Breast epithelium (tissue), 4 donors: ENCODE measurements around the gene RBM19. TPM values are rescaled to one million over a fixed set of nuclear protein-coding genes. Genes with fewer than 3 reads are reported as not detected.

Experiments used
- DNase-seq, 2 donors: peaks; one replicate each; pipeline ENCODE4 v3.0.0-alpha.2; 2019; ENCODE audit warnings: low spot score in 2 of 2
- H3K27ac ChIP-seq, 2 donors: fragments of 200-600 bp; sonication (generic) in 1 of 2; one replicate each; pipeline ENCODE4 v1.5.1; 2016 to 2019; ENCODE audit warnings: mild to moderate bottlenecking in 1 of 2
- H3K27me3 ChIP-seq, 2 donors: fragments of 200-600 bp; sonication (generic) in 1 of 2; one replicate each; pipeline versions ENCODE4 v1.5.1 to v1.6.0; 2017 to 2019; ENCODE audit warnings: control low read depth in 1 of 2, mild to moderate bottlenecking in 1 of 2
- H3K36me3 ChIP-seq: fragments of 200-600 bp; one replicate; pipeline ENCODE4 v1.5.1; 2019
- H3K4me1 ChIP-seq, 2 donors: fragments of 200-600 bp; sonication (generic); one replicate each; pipeline ENCODE4 v1.5.1; 2016 to 2019; ENCODE audit warnings: control low read depth in 1 of 2
- H3K4me3 ChIP-seq, 3 donors: fragments of 200-600 bp; sonication (generic); 1 replicate in 2 of 3; 2 replicates in 1 of 3; pipeline ENCODE4 v1.5.1; 2016 to 2019; ENCODE audit warnings: mild to moderate bottlenecking in 3 of 3, moderate library complexity in 2 of 3
- H3K9me3 ChIP-seq, 2 donors: fragments of 200-600 bp; sonication (generic) in 1 of 2; one replicate each; pipeline ENCODE4 v1.5.1; 2016 to 2019; ENCODE audit warnings: control low read depth in 1 of 2
- POLR2A ChIP-seq: fragments of 450-650 bp; IDR thresholded peaks from one replicate; pipeline ENCODE4 v1.6.1; 2016; ENCODE audit warnings: antibody characterized with exemption, mild to moderate bottlenecking, moderate library complexity
- POLR2AphosphoS5 ChIP-seq, 3 donors: sonication (generic); formaldehyde crosslinking; IDR thresholded peaks; one replicate each; pipeline ENCODE4 v1.6.1; 2017; ENCODE audit warnings: antibody characterized with exemption in 3 of 3
- intact Hi-C: fragments of 100-400 bp; cut with DNase I; formaldehyde crosslinking; loops from one replicate; pipeline ENCODE4 v1.15.1; 2023; ENCODE audit warnings: low total_unique reads
- total RNA-seq, 3 donors: library from RNA; depleted of rRNA; stranded (reverse); fragments of >200 nt; gene quantifications; one replicate each; pipeline ENCODE4 v1.1.0, GENCODE V29; 2016
- TF ChIP-seq, protein P1 (sequence below), 3 donors: fragments of 450-650 bp; IDR thresholded peaks; one replicate each; pipeline ENCODE4 v1.5.1; 2016 to 2017; ENCODE audit warnings: antibody characterized with exemption in 3 of 3, mild to moderate bottlenecking in 3 of 3, moderate library complexity in 3 of 3

Gene RBM19
- total RNA-seq, 3 donors from 2014 or later = 28.8 to 43.3 (median 42.6) TPM

DNA sequence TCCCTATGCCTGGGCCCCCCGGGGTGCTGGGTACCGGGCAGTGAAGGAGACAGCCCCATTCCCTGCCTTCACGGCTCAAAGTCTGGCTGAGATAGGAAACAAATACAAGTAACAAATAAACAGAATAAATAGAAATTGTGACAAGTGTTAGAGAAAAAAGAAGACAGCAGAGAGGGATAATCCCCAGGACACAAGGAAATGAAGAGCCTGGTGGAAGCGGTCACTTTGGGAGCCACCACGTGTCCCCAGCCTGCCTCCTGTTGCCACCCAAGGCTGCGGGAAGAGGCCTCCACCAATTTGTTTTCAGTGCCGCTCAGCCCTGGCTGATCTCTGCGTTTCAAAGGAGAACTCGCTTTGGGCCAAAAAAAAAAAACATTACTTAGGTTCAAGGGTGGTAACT, 31.2 kb downstream of the RBM19 start:
- H3K4me1 ChIP-seq = no peaks in the 10 kb centered on the region
- H3K9me3 ChIP-seq = no peaks in the 10 kb centered on the region
- no peaks in the 10 kb centered on the region for H3K27me3 ChIP-seq
- H3K4me3 ChIP-seq = no peak overlapping the region
- DNase-seq = no peak
- intact Hi-C loops = no loop called here
- H3K36me3 ChIP-seq = peaks cover 12% of the 10 kb centered on the region
- H3K27ac ChIP-seq = no peak overlapping the region
- TF ChIP-seq, protein P1, sequence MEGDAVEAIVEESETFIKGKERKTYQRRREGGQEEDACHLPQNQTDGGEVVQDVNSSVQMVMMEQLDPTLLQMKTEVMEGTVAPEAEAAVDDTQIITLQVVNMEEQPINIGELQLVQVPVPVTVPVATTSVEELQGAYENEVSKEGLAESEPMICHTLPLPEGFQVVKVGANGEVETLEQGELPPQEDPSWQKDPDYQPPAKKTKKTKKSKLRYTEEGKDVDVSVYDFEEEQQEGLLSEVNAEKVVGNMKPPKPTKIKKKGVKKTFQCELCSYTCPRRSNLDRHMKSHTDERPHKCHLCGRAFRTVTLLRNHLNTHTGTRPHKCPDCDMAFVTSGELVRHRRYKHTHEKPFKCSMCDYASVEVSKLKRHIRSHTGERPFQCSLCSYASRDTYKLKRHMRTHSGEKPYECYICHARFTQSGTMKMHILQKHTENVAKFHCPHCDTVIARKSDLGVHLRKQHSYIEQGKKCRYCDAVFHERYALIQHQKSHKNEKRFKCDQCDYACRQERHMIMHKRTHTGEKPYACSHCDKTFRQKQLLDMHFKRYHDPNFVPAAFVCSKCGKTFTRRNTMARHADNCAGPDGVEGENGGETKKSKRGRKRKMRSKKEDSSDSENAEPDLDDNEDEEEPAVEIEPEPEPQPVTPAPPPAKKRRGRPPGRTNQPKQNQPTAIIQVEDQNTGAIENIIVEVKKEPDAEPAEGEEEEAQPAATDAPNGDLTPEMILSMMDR (IDR thresholded peaks at IDR 0.05) = no peak
- no peak for TF ChIP-seq POLR2A
- no peak for TF ChIP-seq POLR2AphosphoS5 (IDR thresholded peaks at IDR 0.05)

DNA sequence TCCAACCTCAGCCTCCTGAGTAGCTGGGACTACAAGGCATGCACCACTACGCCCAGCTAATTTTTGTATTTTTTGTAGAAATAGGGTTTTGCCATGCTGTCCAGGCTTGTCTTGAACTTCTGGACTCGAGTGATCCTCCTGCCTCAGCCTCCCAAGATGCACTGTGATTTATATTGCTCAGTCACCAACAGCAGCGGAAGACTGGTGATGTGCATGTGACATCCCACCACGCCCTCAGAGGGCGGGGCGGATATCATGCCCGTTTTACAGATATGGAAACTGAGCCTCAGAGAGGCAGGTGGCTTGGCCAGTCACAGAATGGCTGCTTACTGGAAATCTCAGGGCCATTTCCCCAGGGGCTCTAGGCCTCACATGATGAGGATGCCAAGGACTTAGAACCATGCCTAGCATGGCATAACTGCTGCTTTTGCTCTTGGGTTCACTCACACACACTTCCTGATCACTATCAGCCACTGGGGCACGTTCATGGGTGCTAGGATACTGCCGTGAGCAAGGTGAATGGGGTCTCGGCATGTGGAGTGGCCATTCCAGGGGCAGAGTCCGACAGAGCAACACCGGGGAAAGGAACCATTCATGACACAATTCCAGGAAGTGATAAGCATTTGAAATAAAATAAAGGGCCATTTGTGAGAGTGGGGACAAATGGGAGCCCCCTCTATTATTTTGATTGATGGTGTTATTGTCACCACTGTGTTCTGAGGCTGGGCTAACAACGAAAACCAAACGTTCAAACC, 31.9 kb downstream of the RBM19 start:
- no peak overlapping the region for H3K4me3 ChIP-seq
- H3K9me3 ChIP-seq = no peaks in the 10 kb centered on the region
- DNase-seq = no peak
- H3K36me3 ChIP-seq = peaks cover 9% of the 10 kb centered on the region
- H3K27me3 ChIP-seq = no peaks in the 10 kb centered on the region
- H3K4me1 ChIP-seq = no peaks in the 10 kb centered on the region
- TF ChIP-seq, protein P1 (IDR thresholded peaks at IDR 0.05) = no peak
- TF ChIP-seq POLR2AphosphoS5 (IDR thresholded peaks at IDR 0.05) (no peak), POLR2A (no peak)
- H3K27ac ChIP-seq = peak overlapping the region in 1 of 2 donors; percentile 71
- intact Hi-C loops = no loop called here

DNA sequence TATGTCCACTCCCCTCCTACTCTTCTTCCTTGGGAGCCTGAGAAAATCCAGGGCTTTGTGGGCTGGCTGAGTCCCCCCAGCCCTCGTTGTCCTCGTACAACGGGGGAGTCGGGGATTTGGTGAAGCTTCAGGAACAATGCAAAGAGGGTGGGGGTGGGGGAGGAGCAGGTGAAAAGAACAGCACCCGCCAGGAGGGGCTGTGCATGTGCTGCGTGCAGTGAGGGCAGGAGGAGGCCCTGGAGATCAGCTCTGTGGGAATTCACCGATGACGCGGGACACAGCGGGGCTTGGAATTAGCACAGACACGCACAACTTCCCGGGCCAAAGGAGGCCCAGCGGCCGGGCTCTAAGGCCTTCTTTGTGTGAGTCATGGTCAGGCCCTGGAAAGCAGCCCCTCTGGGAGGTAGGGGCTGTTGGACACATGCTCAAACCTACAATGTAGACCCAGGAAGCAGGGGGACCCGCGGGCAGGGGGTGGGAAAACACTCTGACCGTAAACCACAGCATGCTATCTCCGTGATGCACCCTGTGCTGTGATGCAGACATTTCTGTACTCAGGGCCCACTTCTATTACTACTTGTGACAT, 32.8 kb downstream of the RBM19 start:
- TF ChIP-seq POLR2AphosphoS5 (IDR thresholded peaks at IDR 0.05) (no peak), POLR2A (no peak)
- TF ChIP-seq, protein P1 (IDR thresholded peaks at IDR 0.05) = no peak
- Histone ChIP-seq H3K4me1 (no peaks in the 10 kb centered on the region), H3K27me3 (no peaks in the 10 kb centered on the region), H3K27ac (peak overlapping the region; percentile 42 to 71), H3K9me3 (no peaks in the 10 kb centered on the region), H3K36me3 (peaks cover 9% of the 10 kb centered on the region), H3K4me3 (no peak overlapping the region)
- intact Hi-C loops = no loop called here
- no peak for DNase-seq

DNA sequence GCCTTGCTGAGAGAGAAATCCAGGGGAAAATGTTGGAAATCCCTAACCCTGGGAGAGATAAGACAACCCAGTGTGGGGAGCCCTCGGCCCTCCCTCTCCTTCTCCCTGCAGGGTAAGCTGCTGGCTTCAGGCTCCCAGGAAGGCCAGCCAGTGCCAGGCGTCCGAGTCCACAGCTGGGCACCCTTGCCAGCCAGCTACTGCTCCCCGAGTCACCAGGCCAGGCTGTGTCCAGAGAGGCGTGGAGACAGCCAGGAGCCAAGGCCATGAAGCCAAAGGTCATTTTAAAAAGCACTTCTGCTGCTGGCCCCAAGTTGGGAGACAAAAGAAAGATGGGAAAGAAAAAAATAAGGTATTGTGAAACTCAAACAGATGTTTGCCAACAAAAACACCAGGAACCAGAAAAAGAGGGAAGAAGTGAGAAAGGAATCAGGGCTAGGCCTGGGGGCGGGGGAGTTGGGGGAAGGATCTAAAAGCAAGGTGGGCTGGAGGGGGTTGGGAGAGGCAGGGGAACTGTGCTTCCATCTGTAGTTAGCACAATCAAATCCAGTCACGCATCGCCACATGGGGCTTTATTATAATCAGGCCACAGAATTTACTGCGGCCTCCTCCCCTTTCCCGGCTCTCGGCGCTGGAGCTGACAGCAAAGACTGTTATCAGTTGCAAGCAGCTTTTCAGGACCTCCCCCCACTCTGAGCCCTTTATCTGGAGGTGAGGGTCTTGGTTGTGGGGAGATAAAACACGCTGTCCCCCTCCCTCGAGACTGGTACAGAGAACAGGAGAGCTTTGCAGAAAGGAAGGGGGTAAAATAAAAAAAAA, 33.5 kb downstream of the RBM19 start:
- intact Hi-C loops = no loop called here
- no peaks in the 10 kb centered on the region for H3K27me3 ChIP-seq
- no peak overlapping the region for H3K4me3 ChIP-seq
- peak overlapping the region; percentile 42 to 76 for H3K27ac ChIP-seq
- H3K9me3 ChIP-seq = no peaks in the 10 kb centered on the region
- no peak for TF ChIP-seq POLR2A
- TF ChIP-seq, protein P1 (IDR thresholded peaks at IDR 0.05) = no peak
- TF ChIP-seq POLR2AphosphoS5 (IDR thresholded peaks at IDR 0.05) = no peak
- no peak for DNase-seq
- no peaks in the 10 kb centered on the region for H3K4me1 ChIP-seq
- H3K36me3 ChIP-seq = peaks cover 9% of the 10 kb centered on the region

DNA sequence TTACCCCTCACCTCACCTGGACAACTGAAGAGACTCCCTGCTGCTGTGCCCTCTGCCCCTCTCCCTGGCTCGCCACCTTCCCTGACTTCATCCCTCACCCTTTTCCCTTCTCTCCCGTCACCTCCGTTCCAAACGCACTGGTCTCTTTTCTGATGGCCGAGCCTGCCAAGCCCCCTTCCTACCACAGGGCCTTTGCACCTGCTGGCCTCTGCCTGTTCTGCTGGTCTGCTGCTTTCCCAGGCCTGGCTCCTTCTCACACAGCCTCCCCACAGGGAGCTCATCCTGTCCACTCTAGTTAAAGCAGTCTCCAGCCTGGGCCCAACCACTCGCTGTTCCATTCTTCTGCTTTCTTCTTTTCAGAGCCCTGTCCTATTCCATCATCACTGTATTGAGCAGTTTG, 34.6 kb downstream of the RBM19 start:
- TF ChIP-seq POLR2AphosphoS5 (IDR thresholded peaks at IDR 0.05) = no peak
- TF ChIP-seq, protein P1 (IDR thresholded peaks at IDR 0.05) = no peak
- TF ChIP-seq POLR2A = no peak
- Histone ChIP-seq H3K27ac (peak overlapping the region in 1 of 2 donors; percentile 76), H3K9me3 (no peaks in the 10 kb centered on the region), H3K4me3 (no peak overlapping the region), H3K4me1 (no peaks in the 10 kb centered on the region), H3K36me3 (peaks cover 3% of the 10 kb centered on the region), H3K27me3 (no peaks in the 10 kb centered on the region)
- intact Hi-C loops = no loop called here
- no peak for DNase-seq
